Right atrium auricular region (tissue), 2 donors: ENCODE data around the gene PAIP2. TPM values are rescaled to one million over a fixed set of nuclear protein-coding genes. Genes with fewer than 3 reads are reported as not detected.
A peak's percentile ranks its signal among the peaks of the same experiment; 100 is the strongest.

ENCODE experiments used
- DNase-seq: peaks from one replicate; pipeline ENCODE4 v3.0.0-alpha.2; 2019; ENCODE audit warnings: low spot score
- H3K27ac ChIP-seq, 2 donors: fragments of 200-600 bp; sonication (generic); 1 replicate in 1 of 2; 2 replicates in 1 of 2; pipeline ENCODE4 v1.5.1; 2016 to 2019
- H3K27me3 ChIP-seq, 2 donors: fragments of 200-600 bp; sonication (generic); one replicate each; pipeline versions ENCODE4 v1.5.1 to v1.6.0; 2017 to 2019
- H3K36me3 ChIP-seq: fragments of 200-600 bp; sonication (generic); one replicate; pipeline ENCODE4 v1.5.1; 2016
- H3K4me1 ChIP-seq, 2 donors: fragments of 200-600 bp; sonication (generic); one replicate each; pipeline versions ENCODE4 v1.5.1 to v1.6.0; 2017 to 2019
- H3K4me3 ChIP-seq, 2 donors: fragments of 200-600 bp; sonication (generic); 1 replicate in 1 of 2; 2 replicates in 1 of 2; pipeline ENCODE4 v1.5.1; 2017 to 2019; ENCODE audit warnings: mild to moderate bottlenecking in 1 of 2, moderate library complexity in 1 of 2
- H3K9me3 ChIP-seq, 2 donors: fragments of 200-600 bp; sonication (generic); one replicate each; pipeline ENCODE4 v1.5.1; 2019
- CTCF ChIP-seq, 2 donors: fragments of 200-600 bp; sonication (generic); IDR thresholded peaks; one replicate each; pipeline ENCODE4 v1.5.1; 2019; ENCODE audit warnings: antibody characterized with exemption in 2 of 2
- total RNA-seq, 2 donors: library from RNA; depleted of rRNA; stranded (reverse); fragments of >200 nt; gene quantifications; one replicate each; pipeline ENCODE4 v1.1.0, GENCODE V29; 2016

Gene PAIP2
- total RNA-seq, 2 donors from 2014 or later: 97.6 to 156 TPM

- H3K27me3 ChIP-seq: no peaks in the 10 kb centered on the region
- DNase-seq: no peak
- H3K9me3 ChIP-seq: no peaks in the 10 kb centered on the region
- H3K36me3 ChIP-seq: no peaks in the 10 kb centered on the region
- H3K4me1 ChIP-seq: peaks cover 4 to 45% of the 10 kb centered on the region in 2 donors
- TF ChIP-seq CTCF (IDR thresholded peaks at IDR 0.05): no peak
- H3K27ac ChIP-seq: no peak overlapping the region
- H3K4me3 ChIP-seq: no peak overlapping the region
Measured at GRCh38 chr5:139399501-139400121, 58.0 kb downstream of the PAIP2 start.

DNA sequence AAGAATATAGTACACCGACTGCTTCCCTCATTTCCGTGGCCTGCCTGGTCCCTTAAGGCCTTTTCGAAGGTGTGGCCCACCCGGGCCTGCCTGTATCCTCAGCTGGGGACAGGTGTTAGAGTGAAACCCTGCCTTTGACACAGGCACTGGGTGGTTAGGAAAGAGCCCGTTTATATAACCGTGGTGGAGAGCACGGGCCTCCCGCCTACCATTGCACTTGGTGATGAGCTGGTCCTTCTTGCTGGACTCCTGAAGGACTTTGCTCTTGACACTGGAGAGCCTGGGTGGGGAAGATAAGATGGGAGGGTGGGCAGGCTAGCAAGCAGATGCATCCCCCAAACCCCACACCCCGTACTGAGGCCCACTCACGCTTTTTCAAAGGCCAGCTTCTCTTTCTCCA lies 59.9 kb downstream of the PAIP2 start:
- Histone ChIP-seq H3K27me3 (no peaks in the 10 kb centered on the region), H3K27ac (no peak overlapping the region), H3K36me3 (no peaks in the 10 kb centered on the region), H3K4me1 (peaks cover 4 to 29% of the 10 kb centered on the region in 2 donors), H3K9me3 (no peaks in the 10 kb centered on the region), H3K4me3 (no peak overlapping the region)
- no peak for TF ChIP-seq CTCF (IDR thresholded peaks at IDR 0.05)
- no peak for DNase-seq

GRCh38 chr5:139402561-139403158 lies 61.0 kb downstream of the PAIP2 start:
- Histone ChIP-seq H3K4me1 (peaks cover 4 to 21% of the 10 kb centered on the region in 2 donors), H3K36me3 (no peaks in the 10 kb centered on the region), H3K27ac (peak overlapping the region; percentile 90 to 93), H3K27me3 (no peaks in the 10 kb centered on the region), H3K4me3 (no peak overlapping the region), H3K9me3 (no peaks in the 10 kb centered on the region)
- no peak for DNase-seq
- TF ChIP-seq CTCF (IDR thresholded peaks at IDR 0.05): peak in 1 of 2 donors; percentile 41

GRCh38 chr5:139403418-139403786 lies 61.7 kb downstream of the PAIP2 start:
- Histone ChIP-seq H3K27ac (peak overlapping the region; percentile 90 to 93), H3K36me3 (no peaks in the 10 kb centered on the region), H3K4me3 (peak overlapping the region; percentile 39 to 57), H3K4me1 (peaks cover 4 to 21% of the 10 kb centered on the region in 2 donors), H3K27me3 (no peaks in the 10 kb centered on the region), H3K9me3 (no peaks in the 10 kb centered on the region)
- TF ChIP-seq CTCF (IDR thresholded peaks at IDR 0.05): no peak
- no peak for DNase-seq

DNA sequence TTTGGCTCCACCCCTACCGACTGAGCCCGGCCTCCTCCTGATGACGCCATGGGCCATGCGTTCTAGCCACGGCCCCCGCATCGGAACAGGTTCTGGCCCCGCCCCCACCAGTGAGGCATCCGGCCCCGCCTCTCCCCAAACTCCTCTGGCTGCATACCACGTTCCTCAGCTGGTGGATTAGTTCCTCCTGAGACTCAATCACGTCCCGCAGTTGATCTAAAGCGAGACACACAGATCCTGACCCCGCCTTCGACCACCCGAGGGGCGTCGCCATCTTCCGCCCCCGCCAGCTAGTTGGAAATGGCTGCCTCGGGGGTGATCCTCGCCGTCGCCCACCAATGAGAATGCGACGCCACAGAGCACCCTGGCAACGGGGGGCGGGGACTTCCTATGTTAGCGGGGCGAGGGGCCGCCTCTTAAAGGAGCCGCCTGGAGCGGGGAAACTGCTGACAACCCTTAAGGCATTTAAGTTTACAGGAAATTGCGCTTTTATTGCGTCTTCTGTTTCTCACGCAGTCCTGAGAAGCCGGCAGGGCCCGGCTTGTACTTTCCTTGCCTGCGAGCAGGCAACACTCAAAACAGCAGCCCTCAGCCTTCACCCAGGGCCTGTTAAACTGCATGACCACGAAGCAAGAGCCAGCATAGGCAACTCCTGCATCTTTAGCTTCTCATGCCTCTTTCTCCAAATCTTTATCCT lies 62.3 kb downstream of the PAIP2 start, which contains the start of gene SPATA24:
SPATA24 (minus strand) TSS at position 303 of the 697 bp plus-strand sequence; CDS start at position 274, 29 bp downstream.
- no peaks in the 10 kb centered on the region for H3K36me3 ChIP-seq
- H3K4me1 ChIP-seq: peaks cover 4 to 21% of the 10 kb centered on the region in 2 donors
- peak within 1 kb of the TSS; percentile 90 to 93 for H3K27ac ChIP-seq
- H3K4me3 ChIP-seq: peak within 1 kb of the TSS; percentile 39 to 57
- H3K9me3 ChIP-seq: no peaks in the 10 kb centered on the region
- peak; percentile 99 for DNase-seq
- no peak for TF ChIP-seq CTCF (IDR thresholded peaks at IDR 0.05)
- H3K27me3 ChIP-seq: no peaks in the 10 kb centered on the region
